Caco-2 (cell line): Measurements from ENCODE around the gene RFTN1. TPM values are rescaled to one million over a fixed set of nuclear protein-coding genes. Genes with fewer than 3 reads are reported as not detected.

Experiments used
- BruUV-seq: library from RNA; stranded (reverse); fragments of 400-500 nt; replicated peaks from 2 replicates; lab custom pipeline; 2021; lab: Mats Ljungman, UMichigan
- CTCF ChIA-PET: fragments of 300-600 bp; sonication (Branson Sonifier 250); formaldehyde crosslinking; loops from one replicate; lab custom pipeline; 2022; ENCODE audit warnings: antibody characterized with exemption; lab: Charles Lee
- POLR2A ChIA-PET: fragments of 300-600 bp; sonication (Branson Sonifier 250); formaldehyde crosslinking; loops from one replicate; lab custom pipeline; 2022; ENCODE audit warnings: antibody characterized with exemption; lab: Charles Lee
- DNase-seq, 2 experiments: peaks; one replicate each; pipeline versions ENCODE4 v3.0.0 to v3.0.0-alpha.2; 2020 to 2022
- H3K27me3 ChIP-seq: replicated peaks from 2 replicates; pipeline ENCODE4 v1.6.0; 2011; ENCODE audit warnings: low read length; ENCODE audit not compliant: control insufficient read depth, insufficient read depth
- H3K36me3 ChIP-seq: 2 replicates; pipeline ENCODE4 v1.5.1; 2011; ENCODE audit warnings: low read length; ENCODE audit not compliant: control insufficient read depth, insufficient read depth
- H3K4me1 ChIP-seq: fragments of 250-450 bp; sonication (Bioruptor Pico); 2 replicates; pipeline ENCODE4 v1.5.1; 2020; ENCODE audit warnings: mild to moderate bottlenecking
- H3K4me3 ChIP-seq: 2 replicates; pipeline ENCODE4 v1.5.1; 2011; ENCODE audit warnings: low read depth, mild to moderate bottlenecking, control low read depth, low read length
- H3K9me3 ChIP-seq: fragments of 250-450 bp; sonication (Bioruptor Pico); 2 replicates; pipeline ENCODE4 v1.5.1; 2020; ENCODE audit warnings: mild to moderate bottlenecking, moderate library complexity
- H3K27ac Mint-ChIP-seq: one replicate; pipeline ENCODE4 v1.8.0; 2022; ENCODE audit warnings: mixed read lengths; ENCODE audit not compliant: unreplicated experiment
- H3K27me3 Mint-ChIP-seq: one replicate; pipeline ENCODE4 v1.8.0; 2022; ENCODE audit warnings: mixed read lengths; ENCODE audit not compliant: insufficient read depth, unreplicated experiment
- H3K36me3 Mint-ChIP-seq: one replicate; pipeline ENCODE4 v1.8.0; 2022; ENCODE audit warnings: mild to moderate bottlenecking, mixed read lengths; ENCODE audit not compliant: insufficient read depth, unreplicated experiment
- H3K4me1 Mint-ChIP-seq: one replicate; pipeline ENCODE4 v1.8.0; 2022; ENCODE audit warnings: low read depth, mixed read lengths; ENCODE audit not compliant: unreplicated experiment
- H3K4me3 Mint-ChIP-seq: one replicate; pipeline ENCODE4 v1.8.0; 2022; ENCODE audit warnings: mild to moderate bottlenecking, moderate library complexity, mixed read lengths; ENCODE audit not compliant: unreplicated experiment
- H3K9me3 Mint-ChIP-seq: one replicate; pipeline ENCODE4 v1.8.0; 2022; ENCODE audit warnings: mixed read lengths; ENCODE audit not compliant: unreplicated experiment
- intact Hi-C: fragments of 100-400 bp; cut with micrococcal nuclease; formaldehyde crosslinking; loops from one replicate; pipeline ENCODE4 v1.10.0; 2022; ENCODE audit not compliant: unreplicated experiment
- total RNA-seq: library from RNA; stranded (reverse); gene quantifications from 2 replicates; pipeline ENCODE4 v1.2.3, GENCODE V29; 2022
- TF ChIP-seq, protein P1 (sequence below), 2 experiments: fragments of 200-600 bp in 1 of 2; IDR thresholded peaks; 1 replicate in 1 of 2; 2 replicates in 1 of 2; pipeline versions ENCODE4 v1.5.1 to v1.8.0; 2011 to 2022; ENCODE audit warnings: antibody characterized with exemption in 1 of 2, control low read depth in 1 of 2, inconsistent platforms in 1 of 2, low read depth in 1 of 2, low read length in 1 of 2, mild to moderate bottlenecking in 1 of 2, moderate library complexity in 1 of 2; ENCODE audit not compliant: insufficient read depth in 1 of 2, severe bottlenecking in 1 of 2, unreplicated experiment in 1 of 2

RFTN1 gene
- total RNA-seq, 1 experiment from 2014 or later = 10.2 TPM

DNA sequence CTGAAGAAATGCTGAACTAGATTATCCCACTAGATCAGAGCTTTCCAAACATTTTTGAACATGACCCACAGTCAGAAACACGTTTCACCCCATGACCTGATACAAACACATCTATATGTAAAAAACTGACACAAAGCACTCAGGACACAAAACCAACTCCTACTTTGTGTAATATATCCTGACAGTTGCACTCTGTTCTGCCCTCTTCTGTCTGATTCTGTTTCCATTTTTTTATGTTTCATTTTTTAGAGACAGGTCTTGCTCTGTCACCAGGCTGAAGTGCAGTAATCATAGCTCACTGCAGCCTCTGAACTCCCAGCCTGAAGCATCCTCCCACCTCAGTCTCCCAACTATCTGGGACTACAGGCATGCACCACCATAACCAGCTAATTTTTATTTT is 15.8 kb upstream of the RFTN1 start:
- no peaks in the 10 kb centered on the region for H3K4me1 Mint-ChIP-seq
- no peak overlapping the region for H3K27ac Mint-ChIP-seq
- TF ChIP-seq, protein P1, sequence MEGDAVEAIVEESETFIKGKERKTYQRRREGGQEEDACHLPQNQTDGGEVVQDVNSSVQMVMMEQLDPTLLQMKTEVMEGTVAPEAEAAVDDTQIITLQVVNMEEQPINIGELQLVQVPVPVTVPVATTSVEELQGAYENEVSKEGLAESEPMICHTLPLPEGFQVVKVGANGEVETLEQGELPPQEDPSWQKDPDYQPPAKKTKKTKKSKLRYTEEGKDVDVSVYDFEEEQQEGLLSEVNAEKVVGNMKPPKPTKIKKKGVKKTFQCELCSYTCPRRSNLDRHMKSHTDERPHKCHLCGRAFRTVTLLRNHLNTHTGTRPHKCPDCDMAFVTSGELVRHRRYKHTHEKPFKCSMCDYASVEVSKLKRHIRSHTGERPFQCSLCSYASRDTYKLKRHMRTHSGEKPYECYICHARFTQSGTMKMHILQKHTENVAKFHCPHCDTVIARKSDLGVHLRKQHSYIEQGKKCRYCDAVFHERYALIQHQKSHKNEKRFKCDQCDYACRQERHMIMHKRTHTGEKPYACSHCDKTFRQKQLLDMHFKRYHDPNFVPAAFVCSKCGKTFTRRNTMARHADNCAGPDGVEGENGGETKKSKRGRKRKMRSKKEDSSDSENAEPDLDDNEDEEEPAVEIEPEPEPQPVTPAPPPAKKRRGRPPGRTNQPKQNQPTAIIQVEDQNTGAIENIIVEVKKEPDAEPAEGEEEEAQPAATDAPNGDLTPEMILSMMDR (IDR thresholded peaks at IDR 0.05; ENCODE audit: insufficient read depth in 1 of 2, low read depth in 1 of 2, low read length in 1 of 2, severe bottlenecking in 1 of 2, unreplicated experiment in 1 of 2) = no peak
- H3K27me3 Mint-ChIP-seq = no peaks in the 10 kb centered on the region
- ChIA-PET POLR2A (no interaction called here), CTCF (interaction anchor here (0.6 to 1.1 kb wide), 2 partner anchors 33 to 239 kb away, joined by 3 read pairs; no protein-coding TSS in a partner anchor)
- H3K36me3 ChIP-seq = no peaks in the 10 kb centered on the region
- H3K27me3 ChIP-seq = no peaks in the 10 kb centered on the region
- peaks cover 5% of the 10 kb centered on the region; the same call in 1 of the 2 replicates for H3K4me1 ChIP-seq
- no peaks in the 10 kb centered on the region for H3K36me3 Mint-ChIP-seq
- H3K9me3 ChIP-seq = peaks cover 2% of the 10 kb centered on the region; the same call in 1 of the 2 replicates
- intact Hi-C loops = no loop called here
- no TSS peak for BruUV-seq
- H3K4me3 ChIP-seq = no peak overlapping the region
- no peak for DNase-seq
- H3K9me3 Mint-ChIP-seq = peaks cover 17% of the 10 kb centered on the region
- no peak overlapping the region for H3K4me3 Mint-ChIP-seq

- Histone ChIP-seq H3K27me3 (no peaks in the 10 kb centered on the region), H3K36me3 (no peaks in the 10 kb centered on the region), H3K9me3 (peaks cover 6% of the 10 kb centered on the region; the same call in 1 of the 2 replicates), H3K4me3 (no peak overlapping the region), H3K4me1 (peaks cover 5% of the 10 kb centered on the region; the same call in 1 of the 2 replicates)
- intact Hi-C loops = no loop called here
- Mint-ChIP-seq H3K4me3 (no peak overlapping the region), H3K27ac (no peak overlapping the region), H3K4me1 (no peaks in the 10 kb centered on the region), H3K9me3 (peaks cover 20% of the 10 kb centered on the region), H3K27me3 (no peaks in the 10 kb centered on the region), H3K36me3 (no peaks in the 10 kb centered on the region)
- POLR2A ChIA-PET = no interaction called here
- CTCF ChIA-PET = no interaction called here
- TF ChIP-seq, protein P1 (IDR thresholded peaks at IDR 0.05; ENCODE audit: insufficient read depth in 1 of 2, low read depth in 1 of 2, low read length in 1 of 2, severe bottlenecking in 1 of 2, unreplicated experiment in 1 of 2) = no peak
- BruUV-seq = no TSS peak
- DNase-seq = no peak
These were observed 15.1 kb upstream of the RFTN1 start for GRCh38 chr3:16528581-16528993.

- BruUV-seq = no TSS peak
- H3K27me3 ChIP-seq = no peaks in the 10 kb centered on the region
- ChIA-PET POLR2A (no interaction called here), CTCF (interaction anchor here (0.9 kb wide), 1 partner anchor 238 kb away, joined by 3 read pairs; no protein-coding TSS in a partner anchor)
- Mint-ChIP-seq H3K27me3 (no peaks in the 10 kb centered on the region), H3K36me3 (no peaks in the 10 kb centered on the region), H3K4me3 (no peak overlapping the region), H3K9me3 (peaks cover 24% of the 10 kb centered on the region), H3K27ac (no peak overlapping the region), H3K4me1 (no peaks in the 10 kb centered on the region)
- intact Hi-C loops = no loop called here
- peaks cover 5% of the 10 kb centered on the region; the same call in 1 of the 2 replicates for H3K4me1 ChIP-seq
- no peak overlapping the region for H3K4me3 ChIP-seq
- no peak for DNase-seq
- no peaks in the 10 kb centered on the region for H3K36me3 ChIP-seq
- H3K9me3 ChIP-seq = peaks cover 6% of the 10 kb centered on the region; the same call in 1 of the 2 replicates
- TF ChIP-seq, protein P1 (IDR thresholded peaks at IDR 0.05; ENCODE audit: insufficient read depth in 1 of 2, low read depth in 1 of 2, low read length in 1 of 2, severe bottlenecking in 1 of 2, unreplicated experiment in 1 of 2) = no peak
These were observed 14.6 kb upstream of the RFTN1 start for GRCh38 chr3:16528106-16528505.
